ENCODE results near the gene AIFM2.
"Not testable (repeated sequence)": the region's sequence is repeated elsewhere in the genome, so short reads cannot be mapped to it uniquely, and the experiment has no call there.

The AIFM2 gene

DNA sequence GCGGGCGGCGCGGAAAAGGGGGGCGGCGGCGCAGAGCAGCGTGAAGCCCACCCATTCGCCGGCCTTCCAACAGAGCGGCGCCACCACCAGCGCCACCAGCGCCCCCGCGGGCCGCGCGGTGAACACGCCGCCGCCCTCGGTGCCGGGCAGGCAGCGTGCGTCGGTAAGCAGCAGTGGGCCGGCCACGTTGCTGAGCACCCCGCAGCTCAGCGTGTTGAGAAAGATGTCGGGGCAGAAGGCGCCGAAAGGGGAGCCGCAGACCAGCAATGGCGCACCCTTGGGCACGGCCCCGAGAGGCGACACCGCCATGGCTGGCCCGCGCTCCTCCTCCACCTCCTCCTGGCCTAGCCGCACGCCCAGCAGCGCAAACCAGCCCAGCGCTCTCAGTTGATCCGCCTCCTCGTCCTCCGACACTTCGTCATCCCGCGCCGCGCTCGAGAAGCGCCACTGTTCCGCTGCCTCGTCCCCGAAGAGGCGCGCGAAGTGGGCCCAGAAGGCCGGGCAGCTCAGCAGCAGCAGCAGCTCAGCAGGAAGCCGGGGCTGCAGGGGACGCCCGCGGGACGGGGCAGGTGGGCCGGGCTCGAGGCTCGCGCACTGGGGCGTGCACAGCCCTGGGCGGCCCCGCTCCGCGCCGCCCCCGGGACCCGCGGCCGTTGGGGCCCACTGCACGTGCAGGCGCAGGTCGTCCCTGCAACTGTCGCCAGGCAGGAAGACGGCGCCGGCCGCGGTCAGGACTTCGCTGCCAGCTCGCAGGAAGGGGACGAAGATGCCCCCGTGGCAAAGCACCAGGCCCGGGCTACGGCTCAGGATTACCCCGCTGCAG, 13.3 kb upstream of the AIFM2 start:
- DNase-seq: peak; percentile 33 to 57

- DNase-seq: no peak
These were observed 12.6 kb upstream of the AIFM2 start for GRCh38 chr10:70145166-70145665.

- no peak for DNase-seq
These were observed 11.9 kb upstream of the AIFM2 start for GRCh38 chr10:70144372-70145110.

DNA sequence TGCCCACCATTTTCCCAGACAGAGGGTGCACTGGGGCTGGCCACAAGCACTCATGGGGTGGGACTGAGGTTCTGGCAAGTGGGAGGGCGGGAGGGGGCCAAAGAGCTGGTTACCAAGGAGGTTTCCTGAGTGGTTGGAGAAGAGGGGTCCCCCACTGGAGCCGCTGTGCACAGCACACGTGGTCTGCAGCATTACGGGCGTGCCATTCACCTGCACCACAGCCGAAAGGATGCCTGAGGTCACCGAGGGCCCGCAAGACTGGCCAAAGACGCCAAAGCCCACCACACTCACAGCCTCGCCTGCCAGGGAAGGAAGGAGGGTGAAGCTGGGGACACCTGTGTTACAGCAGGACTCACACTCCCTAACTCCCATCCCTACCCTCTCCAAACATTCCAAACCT, 9.9 kb upstream of the AIFM2 start:
- DNase-seq: no peak

GRCh38 chr10:70140297-70140696, 7.7 kb upstream of the AIFM2 start:
- no peak for DNase-seq

DNA sequence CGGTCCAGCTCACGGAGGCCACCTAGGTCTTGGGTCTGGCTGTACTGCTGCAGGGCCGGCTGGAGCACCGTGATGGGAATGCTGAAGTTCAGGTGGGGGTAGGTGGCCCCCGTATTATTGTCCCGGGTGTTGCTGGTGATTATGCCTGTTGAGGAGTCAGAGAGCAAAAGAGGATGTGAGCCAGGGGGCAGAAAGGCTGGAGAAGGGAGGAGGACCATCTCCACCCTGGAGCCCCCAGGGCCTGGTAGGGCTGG, 7.3 kb upstream of the AIFM2 start:
- DNase-seq: no peak

DNA sequence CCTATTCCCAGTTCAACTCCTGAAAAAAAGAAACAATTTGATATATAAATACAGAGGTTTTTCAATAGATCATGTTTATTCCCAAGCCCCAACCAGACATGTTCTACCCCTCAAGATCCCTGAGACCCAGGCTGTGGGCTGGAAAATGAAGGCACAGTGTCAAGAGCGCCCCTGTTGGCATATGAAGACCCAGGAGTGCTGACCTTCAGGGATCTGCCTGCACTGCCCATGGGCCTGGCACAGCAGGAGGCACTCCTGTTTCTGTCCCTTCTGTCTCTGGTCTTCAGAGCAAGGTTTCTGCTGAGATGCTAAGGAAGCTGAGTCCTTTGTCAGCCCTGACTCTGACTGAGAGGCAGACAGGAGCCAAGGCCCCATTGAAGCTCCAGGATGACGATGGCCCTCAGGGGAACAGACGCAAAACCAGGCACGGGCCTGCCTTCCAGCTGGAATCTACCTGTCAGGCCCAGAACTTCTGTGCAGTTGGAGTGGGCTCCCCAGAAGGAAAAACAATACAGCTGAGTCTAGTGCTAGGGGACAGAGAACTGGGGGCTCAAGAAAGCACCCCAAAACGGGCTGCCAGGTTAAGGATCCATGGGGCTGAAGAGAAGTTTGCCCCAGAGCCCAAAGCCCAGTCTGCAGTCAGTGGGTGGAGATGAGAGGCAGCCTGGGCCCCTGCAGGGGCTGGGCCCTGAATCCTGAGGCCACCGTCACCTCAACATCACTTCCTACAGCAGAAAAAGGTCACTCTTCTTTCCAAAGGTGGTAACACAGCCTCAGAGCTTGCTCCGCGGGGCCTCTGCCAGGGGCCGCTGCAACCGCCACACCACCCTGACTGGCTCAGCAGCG, 6.7 kb upstream of the AIFM2 start:
- no peak for DNase-seq

- DNase-seq: no peak
These were observed 5.6 kb upstream of the AIFM2 start for GRCh38 chr10:70137927-70138883.

- no peak for DNase-seq
These were observed 4.5 kb upstream of the AIFM2 start for GRCh38 chr10:70137135-70137534.

- no peak for DNase-seq
These were observed 3.1 kb upstream of the AIFM2 start for GRCh38 chr10:70135684-70136083.

DNA sequence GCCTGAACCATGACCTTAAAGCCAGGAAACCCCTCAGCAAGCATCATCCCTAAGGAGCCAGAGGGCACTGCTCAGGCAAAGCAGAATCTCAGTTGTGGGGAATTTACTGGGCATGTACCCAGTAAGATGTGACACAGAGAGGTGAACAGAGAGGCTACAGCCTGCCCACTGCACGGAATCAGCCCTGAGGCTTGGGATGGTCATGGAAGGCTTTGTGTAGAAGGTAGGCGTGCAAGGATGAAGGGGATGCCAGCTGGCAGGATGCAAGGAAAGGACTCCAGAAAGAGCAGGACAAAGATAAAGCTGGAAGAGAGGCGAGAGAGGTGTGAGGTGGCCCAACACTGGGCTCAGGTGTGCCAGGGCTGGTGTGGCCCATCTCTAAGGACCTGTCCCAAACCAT, 2.4 kb upstream of the AIFM2 start:
- no peak for DNase-seq

GRCh38 chr10:70131560-70131937, 1.1 kb downstream of the AIFM2 start:
- no peak for DNase-seq

GRCh38 chr10:70130878-70131559, 1.6 kb downstream of the AIFM2 start:
- DNase-seq: no peak

- DNase-seq: no peak
These were observed 5.8 kb downstream of the AIFM2 start for GRCh38 chr10:70126700-70127395.

DNA sequence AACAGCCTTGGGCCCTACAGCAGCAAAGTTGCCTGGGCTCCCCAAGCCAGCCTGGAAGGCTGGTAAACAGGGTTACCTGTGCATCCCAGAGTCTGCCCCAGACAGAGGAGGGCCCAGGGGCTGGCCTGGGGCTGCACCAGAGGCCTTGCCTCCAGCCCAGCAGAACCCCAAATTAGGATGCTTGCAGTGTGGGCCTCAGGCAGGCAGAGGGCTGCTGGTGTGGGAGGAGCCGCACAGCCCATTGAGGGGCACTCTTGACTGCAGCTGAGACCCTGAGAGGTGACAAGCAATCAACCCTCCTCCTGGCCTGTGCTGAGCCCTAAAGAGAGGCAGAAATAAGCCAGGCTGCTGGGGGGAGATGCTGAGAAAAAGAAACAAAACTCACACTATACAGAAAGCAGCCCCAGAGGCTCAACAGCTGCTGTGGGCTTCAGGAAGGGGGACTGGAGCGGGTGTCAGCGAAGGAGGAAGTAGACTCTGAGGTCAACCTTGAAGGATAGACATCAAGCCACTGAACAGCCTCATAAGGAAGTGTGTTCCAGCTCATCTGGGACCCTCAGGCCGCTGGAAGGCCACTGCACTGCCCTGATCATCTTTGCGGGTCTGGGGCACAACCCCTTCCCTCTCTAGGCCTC, 6.6 kb downstream of the AIFM2 start:
- DNase-seq: no peak

- DNase-seq: no peak
These were observed 7.7 kb downstream of the AIFM2 start for GRCh38 chr10:70124918-70125317.

- DNase-seq: no peak
These were observed 8.2 kb downstream of the AIFM2 start for GRCh38 chr10:70124415-70124814.

DNA sequence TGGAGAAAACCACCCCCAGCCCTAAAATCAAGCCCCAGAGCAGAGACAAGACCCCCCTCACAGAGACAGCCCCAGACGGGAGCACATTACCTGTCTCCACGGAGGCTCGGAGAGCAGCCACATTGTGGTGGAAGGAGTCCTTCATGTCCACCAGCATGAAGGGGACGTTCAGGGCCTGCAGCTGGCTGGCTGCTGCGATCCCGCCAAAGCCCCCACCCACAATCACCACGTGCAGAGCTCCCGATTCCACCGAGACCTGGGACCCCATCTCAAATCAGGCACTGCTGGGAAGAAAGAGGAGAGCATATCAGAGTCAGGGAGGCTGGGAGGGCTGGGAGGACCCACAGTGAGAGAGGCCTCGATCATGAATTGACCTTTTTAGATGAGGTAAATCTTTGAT, 8.8 kb downstream of the AIFM2 start:
- no peak for DNase-seq

GRCh38 chr10:70123166-70123565, 9.5 kb downstream of the AIFM2 start:
- DNase-seq: not testable (repeated sequence)

DNA sequence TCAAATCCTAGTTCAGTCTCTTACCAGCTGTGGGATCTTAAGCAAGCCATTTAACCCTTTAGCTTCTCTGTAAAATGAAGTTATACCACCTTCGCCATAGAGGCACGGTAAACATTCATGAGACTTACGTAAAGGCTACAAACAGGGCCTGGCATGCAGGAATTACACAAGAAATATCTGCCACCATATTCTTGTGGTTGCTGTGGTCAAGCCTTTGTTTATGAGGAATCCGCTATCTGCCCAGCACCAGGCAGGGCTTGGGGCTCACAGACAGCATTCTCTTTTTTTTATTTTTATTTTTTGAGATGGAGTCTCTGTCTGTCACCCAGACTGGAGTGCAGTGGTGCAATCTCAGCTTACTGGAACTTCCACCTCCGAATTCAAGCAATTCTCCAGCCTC, 9.9 kb downstream of the AIFM2 start:
- no peak for DNase-seq
